Uterus (tissue), 4 donors: ENCODE results near the gene CCDC170. TPM values are rescaled to one million over a fixed set of nuclear protein-coding genes. Genes with fewer than 3 reads are reported as not detected.

Experiments
- DNase-seq, 2 donors: peaks; one replicate each; pipeline ENCODE4 v3.0.0-alpha.2; 2019 to 2020
- H3K27ac ChIP-seq, 2 donors: fragments of 200-600 bp; sonication (generic); 1 replicate in 1 of 2; 2 replicates in 1 of 2; pipeline ENCODE4 v1.5.1; 2016 to 2018
- H3K27me3 ChIP-seq, 2 donors: fragments of 200-600 bp; sonication (generic); one replicate each; pipeline ENCODE4 v1.5.1; 2018 to 2019; ENCODE audit warnings: control low read depth in 1 of 2
- H3K36me3 ChIP-seq, 2 donors: fragments of 200-600 bp; sonication (generic); one replicate each; pipeline ENCODE4 v1.5.1; 2019; ENCODE audit warnings: control low read depth in 1 of 2
- H3K4me1 ChIP-seq, 2 donors: fragments of 200-600 bp; sonication (generic); one replicate each; pipeline ENCODE4 v1.5.1; 2018 to 2019; ENCODE audit warnings: control low read depth in 1 of 2
- H3K4me3 ChIP-seq, 2 donors: fragments of 200-600 bp; sonication (generic); 1 replicate in 1 of 2; 2 replicates in 1 of 2; pipeline ENCODE4 v1.5.1; 2018 to 2019; ENCODE audit warnings: mild to moderate bottlenecking in 1 of 2
- H3K9me3 ChIP-seq, 2 donors: fragments of 200-600 bp; sonication (generic); one replicate each; pipeline ENCODE4 v1.5.1; 2019; ENCODE audit warnings: control low read depth in 1 of 2
- CTCF ChIP-seq, 4 experiments: fragments of 200-600 bp in 2 of 4; fragments of 450-650 bp in 2 of 4; sonication (generic) in 2 of 4; IDR thresholded peaks; one replicate each; pipeline ENCODE4 v1.5.1; 2016 to 2019; ENCODE audit warnings: antibody characterized with exemption in 4 of 4, mild to moderate bottlenecking in 2 of 4, moderate library complexity in 1 of 4
- POLR2A ChIP-seq, 2 donors: fragments of 450-650 bp; IDR thresholded peaks; one replicate each; pipeline ENCODE4 v1.6.1; 2016; ENCODE audit warnings: antibody characterized with exemption in 2 of 2, mild to moderate bottlenecking in 1 of 2, moderate library complexity in 1 of 2
- intact Hi-C: fragments of 100-400 bp; cut with DNase I; formaldehyde crosslinking; loops from one replicate; pipeline ENCODE4 v1.15.1; 2023; ENCODE audit warnings: low total_unique reads
- total RNA-seq, 4 donors: library from RNA; depleted of rRNA in 3 of 4; stranded (reverse); fragments of >200 nt in 3 of 4; gene quantifications; one replicate each; pipeline versions ENCODE4 v1.1.0 to v1.2.4, GENCODE V29; 2014 to 2023
- donor health status: DM: yes; HTN: yes; CAD: no.

Gene CCDC170
- total RNA-seq, 4 donors from 2014 or later, result 0.29 to 14.2 (median 4.1) TPM

- no peak overlapping the region for H3K27ac ChIP-seq
- TF ChIP-seq POLR2A (IDR thresholded peaks at IDR 0.05) (no peak), CTCF (IDR thresholded peaks at IDR 0.05) (no peak)
- H3K4me1 ChIP-seq, result no peaks in the 10 kb centered on the region
- H3K36me3 ChIP-seq, result no peaks in the 10 kb centered on the region
- H3K27me3 ChIP-seq, result no peaks in the 10 kb centered on the region
- H3K4me3 ChIP-seq, result no peak overlapping the region
- intact Hi-C loops, result no loop called here
- no peaks in the 10 kb centered on the region for H3K9me3 ChIP-seq
- no peak for DNase-seq
These were observed 5.7 kb downstream of the CCDC170 start for GRCh38 chr6:151499551-151499950.

GRCh38 chr6:151501511-151502136 is 7.8 kb downstream of the CCDC170 start:
- Histone ChIP-seq H3K27me3 (no peaks in the 10 kb centered on the region), H3K4me3 (no peak overlapping the region), H3K9me3 (no peaks in the 10 kb centered on the region), H3K36me3 (no peaks in the 10 kb centered on the region), H3K4me1 (no peaks in the 10 kb centered on the region), H3K27ac (no peak overlapping the region)
- intact Hi-C loops, result no loop called here
- no peak for TF ChIP-seq POLR2A (IDR thresholded peaks at IDR 0.05)
- TF ChIP-seq CTCF (IDR thresholded peaks at IDR 0.05), result no peak
- no peak for DNase-seq

- TF ChIP-seq POLR2A (IDR thresholded peaks at IDR 0.05) (no peak), CTCF (IDR thresholded peaks at IDR 0.05) (no peak)
- Histone ChIP-seq H3K36me3 (no peaks in the 10 kb centered on the region), H3K4me1 (no peaks in the 10 kb centered on the region), H3K27me3 (no peaks in the 10 kb centered on the region), H3K4me3 (no peak overlapping the region), H3K27ac (no peak overlapping the region), H3K9me3 (no peaks in the 10 kb centered on the region)
- DNase-seq, result no peak
- intact Hi-C loops, result no loop called here
These were observed 8.7 kb downstream of the CCDC170 start for GRCh38 chr6:151502499-151502898.

- H3K4me3 ChIP-seq, result no peak overlapping the region
- H3K27ac ChIP-seq, result no peak overlapping the region
- TF ChIP-seq CTCF (IDR thresholded peaks at IDR 0.05), result no peak
- TF ChIP-seq POLR2A (IDR thresholded peaks at IDR 0.05), result no peak
- H3K36me3 ChIP-seq, result no peaks in the 10 kb centered on the region
- intact Hi-C loops, result no loop called here
- H3K4me1 ChIP-seq, result no peaks in the 10 kb centered on the region
- H3K9me3 ChIP-seq, result no peaks in the 10 kb centered on the region
- DNase-seq, result no peak
- no peaks in the 10 kb centered on the region for H3K27me3 ChIP-seq
These were observed 12.9 kb downstream of the CCDC170 start for GRCh38 chr6:151506761-151507160.

- DNase-seq, result no peak
- Histone ChIP-seq H3K9me3 (no peaks in the 10 kb centered on the region), H3K27ac (no peak overlapping the region), H3K27me3 (no peaks in the 10 kb centered on the region), H3K36me3 (no peaks in the 10 kb centered on the region), H3K4me3 (no peak overlapping the region), H3K4me1 (no peaks in the 10 kb centered on the region)
- no peak for TF ChIP-seq CTCF (IDR thresholded peaks at IDR 0.05)
- no peak for TF ChIP-seq POLR2A (IDR thresholded peaks at IDR 0.05)
- intact Hi-C loops, result no loop called here
These were observed 15.2 kb downstream of the CCDC170 start for GRCh38 chr6:151509048-151509447.
